ENCODE data around the gene FGD6.

FGD6 gene

GRCh38 chr12:95118138-95118787, 99.0 kb downstream of the FGD6 start:
- TF ChIP-seq CTCF (IDR thresholded peaks at IDR 0.05; ENCODE audit: low read depth, low read length, missing control alignments), result no peak
- DNase-seq (ENCODE audit: extremely low read depth, low read depth), result no peak
- H3K4me3 ChIP-seq (replicated peaks; ENCODE audit: low read depth, low read length), result no peak overlapping the region

GRCh38 chr12:95117178-95117599, 100.1 kb downstream of the FGD6 start:
- H3K4me3 ChIP-seq (replicated peaks; ENCODE audit: low read depth, low read length), result no peak overlapping the region
- DNase-seq (ENCODE audit: extremely low read depth, low read depth), result peak; percentile 62
- peak; percentile 36 for TF ChIP-seq CTCF (IDR thresholded peaks at IDR 0.05; ENCODE audit: low read depth, low read length, missing control alignments)

- no peak for DNase-seq (ENCODE audit: extremely low read depth, low read depth)
- TF ChIP-seq CTCF (IDR thresholded peaks at IDR 0.05; ENCODE audit: low read depth, low read length, missing control alignments), result no peak
- H3K4me3 ChIP-seq (replicated peaks; ENCODE audit: low read depth, low read length), result no peak overlapping the region
These were observed 100.5 kb downstream of the FGD6 start for GRCh38 chr12:95116773-95117172.

- no peak for TF ChIP-seq CTCF (IDR thresholded peaks at IDR 0.05; ENCODE audit: low read depth, low read length, missing control alignments)
- no peak overlapping the region for H3K4me3 ChIP-seq (replicated peaks; ENCODE audit: low read depth, low read length)
- no peak for DNase-seq (ENCODE audit: extremely low read depth, low read depth)
These were observed 100.9 kb downstream of the FGD6 start for GRCh38 chr12:95116341-95116740.

GRCh38 chr12:95115641-95116040, 101.6 kb downstream of the FGD6 start:
- no peak for DNase-seq (ENCODE audit: extremely low read depth, low read depth)
- H3K4me3 ChIP-seq (replicated peaks; ENCODE audit: low read depth, low read length), result no peak overlapping the region
- TF ChIP-seq CTCF (IDR thresholded peaks at IDR 0.05; ENCODE audit: low read depth, low read length, missing control alignments), result no peak

- H3K4me3 ChIP-seq (replicated peaks; ENCODE audit: low read depth, low read length), result no peak overlapping the region
- no peak for DNase-seq (ENCODE audit: extremely low read depth, low read depth)
- no peak for TF ChIP-seq CTCF (IDR thresholded peaks at IDR 0.05; ENCODE audit: low read depth, low read length, missing control alignments)
These were observed 102.4 kb downstream of the FGD6 start for GRCh38 chr12:95114766-95115405.

Data from HFF-Myc (cell line).